IPS-18a (cell line): ENCODE data around the gene ARRDC1.

Source experiments
- H3K27ac ChIP-seq: one replicate; pipeline ENCODE4 v1.5.1; 2013; ENCODE audit warnings: low read length
- H3K27me3 ChIP-seq: one replicate; pipeline ENCODE4 v1.6.1; 2013; ENCODE audit warnings: mild to moderate bottlenecking, low read length; ENCODE audit not compliant: control insufficient read depth, insufficient read depth
- H3K36me3 ChIP-seq: one replicate; pipeline ENCODE4 v1.6.1; 2013; ENCODE audit warnings: low read depth, low read length; ENCODE audit not compliant: control insufficient read depth
- H3K4me1 ChIP-seq: one replicate; pipeline ENCODE4 v1.6.1; 2013; ENCODE audit warnings: low read depth, low read length; ENCODE audit not compliant: control insufficient read depth
- H3K4me3 ChIP-seq: one replicate; pipeline ENCODE4 v1.5.1; 2013; ENCODE audit warnings: low read length
- H3K9ac ChIP-seq: one replicate; pipeline ENCODE4 v1.6.1; 2013; ENCODE audit warnings: mild to moderate bottlenecking, low read length, moderate library complexity
- H3K9me3 ChIP-seq: one replicate; pipeline ENCODE4 v1.6.1; 2013; ENCODE audit warnings: low read depth, low read length; ENCODE audit not compliant: control insufficient read depth

ARRDC1 gene

DNA sequence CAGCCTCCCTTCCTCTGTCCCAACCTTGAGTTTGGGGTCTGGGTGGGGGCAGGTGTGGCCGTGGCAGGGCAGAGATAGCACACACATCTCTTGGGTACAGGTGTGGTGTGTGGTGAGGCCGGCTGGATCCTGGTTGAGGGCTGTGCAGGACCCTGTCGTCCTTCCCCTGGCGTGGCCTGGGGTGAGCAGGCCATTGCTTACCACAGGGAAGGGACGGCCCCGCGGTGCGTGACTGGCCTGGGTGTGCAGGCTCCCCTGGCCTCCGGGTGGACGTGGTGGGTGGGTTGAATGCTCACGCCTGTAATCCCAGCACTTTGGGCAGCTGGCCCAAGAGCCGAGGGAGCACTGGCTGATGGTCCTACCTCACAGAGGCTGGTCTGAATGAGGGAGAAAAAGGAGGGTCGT is 1.2 kb downstream of the ARRDC1 start:
- Histone ChIP-seq H3K27me3 (peaks cover 25% of the 10 kb centered on the region), H3K9ac (no peak overlapping the region), H3K4me1 (no peaks in the 10 kb centered on the region), H3K9me3 (no peaks in the 10 kb centered on the region), H3K4me3 (peak overlapping the region; percentile 59), H3K27ac (no peak overlapping the region), H3K36me3 (no peaks in the 10 kb centered on the region)

DNA sequence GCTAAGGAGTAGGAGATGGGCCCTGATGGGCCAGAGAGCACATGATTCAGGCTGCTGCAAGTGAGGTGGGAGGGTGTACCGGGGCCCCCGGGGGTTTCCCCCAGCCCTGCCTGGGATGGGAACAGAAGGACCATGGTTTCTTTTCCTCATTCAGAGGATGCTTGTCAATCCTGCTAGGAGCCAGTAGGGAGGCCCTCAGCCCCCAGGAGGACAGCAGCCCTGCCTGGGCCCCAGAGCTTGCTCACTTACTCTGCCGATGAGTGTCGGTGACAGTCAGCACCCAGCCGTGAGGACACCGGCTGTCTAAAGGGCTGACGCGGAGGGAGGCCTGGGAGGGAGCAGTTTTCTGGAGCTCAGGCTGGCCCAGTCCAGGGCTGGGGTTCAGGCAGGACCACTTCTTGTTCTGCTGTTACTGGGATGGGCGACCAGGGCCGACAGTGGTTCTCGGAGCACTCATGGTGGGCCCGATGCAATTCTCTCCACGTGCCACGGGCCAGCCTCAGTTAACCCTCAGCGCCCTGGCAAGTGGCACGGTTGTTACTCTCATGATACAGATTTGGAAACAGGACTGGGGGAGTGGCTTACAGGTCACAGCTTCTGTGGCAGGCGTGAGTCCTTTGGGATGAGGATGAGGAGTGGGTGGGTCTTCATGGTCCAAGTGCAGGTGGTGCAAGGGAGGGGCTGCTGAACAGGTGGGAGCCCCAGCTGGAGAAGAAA is 1.8 kb downstream of the ARRDC1 start:
- H3K27me3 ChIP-seq, result peaks cover 25% of the 10 kb centered on the region
- no peaks in the 10 kb centered on the region for H3K36me3 ChIP-seq
- no peak overlapping the region for H3K27ac ChIP-seq
- H3K4me3 ChIP-seq, result no peak overlapping the region
- no peak overlapping the region for H3K9ac ChIP-seq
- no peaks in the 10 kb centered on the region for H3K4me1 ChIP-seq
- H3K9me3 ChIP-seq, result no peaks in the 10 kb centered on the region

DNA sequence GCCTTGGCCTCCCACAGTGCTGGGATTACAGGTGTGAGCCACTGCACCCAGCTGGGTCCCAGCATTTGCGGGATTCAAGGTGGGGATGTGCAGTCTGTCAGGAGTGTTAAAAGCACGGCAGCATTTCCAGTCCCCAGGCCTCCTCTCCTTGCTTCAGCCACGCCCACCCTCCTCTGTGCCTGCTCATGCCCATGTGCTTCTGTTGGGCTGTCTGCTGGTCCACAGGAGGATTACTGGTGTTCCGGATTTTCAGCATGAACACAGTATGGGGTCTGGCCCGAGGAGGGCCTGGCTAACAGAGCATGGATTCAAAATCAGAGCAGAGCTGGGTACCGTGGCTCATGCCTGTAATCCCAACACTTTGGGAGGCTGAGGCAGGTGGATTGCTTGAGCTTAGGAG is 5.5 kb downstream of the ARRDC1 start:
- no peak overlapping the region for H3K4me3 ChIP-seq
- H3K9me3 ChIP-seq, result no peaks in the 10 kb centered on the region
- no peaks in the 10 kb centered on the region for H3K4me1 ChIP-seq
- H3K9ac ChIP-seq, result no peak overlapping the region
- H3K36me3 ChIP-seq, result peaks cover 12% of the 10 kb centered on the region
- peaks cover 10% of the 10 kb centered on the region for H3K27me3 ChIP-seq
- no peak overlapping the region for H3K27ac ChIP-seq

DNA sequence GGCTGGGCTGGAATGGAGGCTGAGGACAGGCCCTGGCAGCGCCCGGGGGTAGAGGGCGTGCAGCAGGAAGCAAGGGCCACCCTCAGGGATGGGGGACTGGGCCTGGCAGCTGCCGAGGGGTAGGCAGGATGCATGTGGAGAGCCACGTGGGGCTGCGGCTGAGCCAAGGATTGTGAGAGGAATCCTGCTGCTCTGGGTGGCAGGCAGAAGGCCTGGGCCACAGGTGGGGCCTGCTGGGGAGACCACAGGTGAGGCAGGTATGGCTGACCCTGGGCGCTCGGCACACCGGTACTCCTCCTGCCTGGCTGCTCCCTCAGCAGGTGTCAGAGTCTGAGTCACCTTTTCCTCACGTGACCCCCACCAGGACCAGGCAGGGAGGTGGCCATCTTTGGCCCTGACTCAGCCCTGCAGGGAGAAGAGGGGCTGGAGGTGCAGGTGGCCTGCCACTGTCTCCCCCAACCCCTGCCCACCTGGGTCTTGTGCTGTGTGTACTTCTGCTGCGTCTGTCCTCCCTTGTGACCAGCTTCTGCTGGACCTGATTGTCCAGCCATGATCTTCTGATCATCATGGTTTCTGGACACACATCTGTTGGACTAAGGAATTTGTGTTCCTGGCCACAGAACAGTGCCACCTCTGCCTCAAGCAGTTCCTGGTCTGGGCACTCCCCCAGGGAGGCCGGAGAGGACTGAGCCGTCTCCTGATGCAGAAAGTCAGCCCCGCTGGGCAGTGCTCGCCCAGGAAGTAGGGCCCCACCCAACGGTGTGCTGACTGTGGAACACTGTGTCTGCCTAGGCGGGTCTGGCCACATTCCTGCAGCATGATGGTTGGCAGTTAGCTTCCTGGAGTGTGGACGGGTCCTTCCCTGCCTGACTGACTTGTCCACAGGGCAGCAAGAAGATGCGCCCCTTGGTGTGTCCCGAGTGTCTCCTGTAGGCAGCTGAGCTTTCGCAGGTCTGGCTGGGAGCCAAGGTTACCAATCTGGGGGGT is 6.4 kb downstream of the ARRDC1 start:
- Histone ChIP-seq H3K27ac (no peak overlapping the region), H3K27me3 (peaks cover 4% of the 10 kb centered on the region), H3K9ac (no peak overlapping the region), H3K9me3 (no peaks in the 10 kb centered on the region), H3K4me3 (no peak overlapping the region), H3K4me1 (no peaks in the 10 kb centered on the region), H3K36me3 (peaks cover 18% of the 10 kb centered on the region)

DNA sequence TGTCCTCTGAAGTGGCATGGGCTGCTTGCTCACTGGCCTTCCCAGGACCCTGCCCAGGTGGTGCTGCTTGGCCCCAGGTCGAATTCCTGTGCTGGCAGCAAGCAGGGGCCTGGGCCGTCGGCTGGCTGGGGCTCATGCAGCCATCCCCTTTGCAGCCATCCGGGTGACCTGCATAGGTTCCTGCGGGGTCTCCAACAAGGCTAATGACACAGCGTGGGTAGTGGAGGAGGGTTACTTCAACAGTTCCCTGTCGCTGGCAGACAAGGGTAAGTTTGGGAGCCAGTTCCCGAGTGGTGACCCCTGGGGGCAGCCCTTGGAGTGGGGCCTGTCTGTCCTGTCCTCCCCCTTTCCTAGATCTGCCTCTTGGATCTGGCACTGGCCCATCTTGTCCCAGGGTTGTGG is 7.3 kb downstream of the ARRDC1 start:
- no peak overlapping the region for H3K27ac ChIP-seq
- peaks cover 19% of the 10 kb centered on the region for H3K36me3 ChIP-seq
- H3K27me3 ChIP-seq, result no peaks in the 10 kb centered on the region
- no peak overlapping the region for H3K9ac ChIP-seq
- peaks cover 5% of the 10 kb centered on the region for H3K4me1 ChIP-seq
- no peak overlapping the region for H3K4me3 ChIP-seq
- H3K9me3 ChIP-seq, result no peaks in the 10 kb centered on the region

DNA sequence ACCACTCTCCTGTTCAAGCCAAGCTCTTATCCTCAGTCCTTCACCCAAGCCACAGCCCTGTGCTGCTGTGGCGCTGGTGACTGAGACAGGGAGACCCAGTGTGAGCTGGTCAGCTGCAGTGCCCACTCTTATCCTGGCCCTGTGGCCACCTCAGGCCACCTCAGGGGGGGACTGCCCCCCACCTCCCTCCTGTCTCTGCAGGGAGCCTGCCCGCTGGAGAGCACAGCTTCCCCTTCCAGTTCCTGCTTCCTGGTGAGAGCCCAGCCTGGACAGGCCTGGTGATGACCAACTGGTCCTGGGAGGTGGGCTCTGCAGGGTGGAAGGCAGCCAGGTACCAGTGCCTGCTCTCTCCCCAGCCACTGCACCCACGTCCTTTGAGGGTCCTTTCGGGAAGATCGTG is 7.8 kb downstream of the ARRDC1 start:
- Histone ChIP-seq H3K4me3 (no peak overlapping the region), H3K4me1 (peaks cover 7% of the 10 kb centered on the region), H3K9me3 (no peaks in the 10 kb centered on the region), H3K27me3 (no peaks in the 10 kb centered on the region), H3K36me3 (peaks cover 19% of the 10 kb centered on the region), H3K27ac (no peak overlapping the region), H3K9ac (no peak overlapping the region)

DNA sequence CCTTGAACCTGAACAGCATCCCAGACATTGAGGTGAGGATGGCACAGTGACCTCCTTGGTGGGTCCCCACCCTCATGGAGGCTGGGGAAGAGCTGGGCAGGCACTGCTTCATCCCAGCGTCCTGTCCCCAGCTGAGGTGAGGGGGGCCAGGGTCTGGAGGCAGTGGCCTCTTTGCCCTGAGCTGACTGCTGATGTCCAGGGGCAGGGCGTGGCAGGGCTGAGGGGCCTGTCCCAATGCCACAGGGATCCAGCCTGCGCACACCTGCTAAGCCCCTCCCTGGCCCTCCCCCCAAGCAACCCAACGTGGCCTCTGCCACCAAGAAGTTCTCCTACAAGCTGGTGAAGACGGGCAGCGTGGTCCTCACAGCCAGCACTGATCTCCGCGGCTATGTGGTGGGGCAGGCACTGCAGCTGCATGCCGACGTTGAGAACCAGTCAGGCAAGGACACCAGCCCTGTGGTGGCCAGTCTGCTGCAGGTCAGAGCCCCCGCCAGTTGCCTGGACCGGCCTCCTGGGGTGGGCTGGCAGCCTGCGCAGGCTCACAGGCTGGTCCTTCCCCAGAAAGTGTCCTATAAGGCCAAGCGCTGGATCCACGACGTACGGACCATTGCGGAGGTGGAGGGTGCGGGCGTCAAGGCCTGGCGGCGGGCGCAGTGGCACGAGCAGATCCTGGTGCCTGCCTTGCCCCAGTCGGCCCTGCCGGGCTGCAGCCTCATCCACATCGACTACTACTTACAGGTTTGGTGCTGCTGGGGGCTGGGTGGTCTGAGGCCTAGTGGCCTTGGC is 8.4 kb downstream of the ARRDC1 start:
- Histone ChIP-seq H3K36me3 (peaks cover 19% of the 10 kb centered on the region), H3K9ac (no peak overlapping the region), H3K27ac (no peak overlapping the region), H3K4me1 (peaks cover 7% of the 10 kb centered on the region), H3K4me3 (no peak overlapping the region), H3K27me3 (no peaks in the 10 kb centered on the region), H3K9me3 (no peaks in the 10 kb centered on the region)

DNA sequence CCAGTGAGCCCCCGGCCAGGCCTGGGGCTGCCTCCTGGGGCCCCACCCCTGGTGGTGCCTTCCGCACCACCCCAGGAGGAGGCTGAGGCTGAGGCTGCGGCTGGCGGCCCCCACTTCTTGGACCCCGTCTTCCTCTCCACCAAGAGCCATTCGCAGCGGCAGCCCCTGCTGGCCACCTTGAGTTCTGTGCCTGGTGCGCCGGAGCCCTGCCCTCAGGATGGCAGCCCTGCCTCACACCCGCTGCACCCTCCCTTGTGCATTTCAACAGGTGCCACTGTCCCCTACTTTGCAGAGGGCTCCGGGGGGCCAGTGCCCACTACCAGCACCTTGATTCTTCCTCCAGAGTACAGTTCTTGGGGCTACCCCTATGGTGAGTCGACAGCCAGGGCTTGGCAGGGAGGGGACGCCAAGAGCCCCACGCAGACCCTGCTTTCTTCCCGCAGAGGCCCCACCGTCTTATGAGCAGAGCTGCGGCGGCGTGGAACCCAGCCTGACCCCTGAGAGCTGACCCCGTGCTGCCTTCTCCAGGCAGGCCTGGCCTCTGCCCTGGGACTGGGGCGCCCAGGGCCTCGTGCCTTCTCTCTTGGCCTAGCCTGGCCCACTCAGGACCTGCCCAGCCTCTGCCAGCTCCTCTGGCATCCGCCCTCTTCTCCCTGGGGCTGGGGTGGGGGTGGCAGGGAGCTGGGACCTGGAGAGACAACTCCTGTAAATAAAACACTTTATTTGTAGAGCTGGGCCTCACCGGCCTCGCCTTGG is 9.3 kb downstream of the ARRDC1 start:
- H3K9ac ChIP-seq, result no peak overlapping the region
- no peak overlapping the region for H3K27ac ChIP-seq
- H3K4me3 ChIP-seq, result no peak overlapping the region
- H3K9me3 ChIP-seq, result no peaks in the 10 kb centered on the region
- peaks cover 7% of the 10 kb centered on the region for H3K4me1 ChIP-seq
- no peaks in the 10 kb centered on the region for H3K27me3 ChIP-seq
- peaks cover 19% of the 10 kb centered on the region for H3K36me3 ChIP-seq

DNA sequence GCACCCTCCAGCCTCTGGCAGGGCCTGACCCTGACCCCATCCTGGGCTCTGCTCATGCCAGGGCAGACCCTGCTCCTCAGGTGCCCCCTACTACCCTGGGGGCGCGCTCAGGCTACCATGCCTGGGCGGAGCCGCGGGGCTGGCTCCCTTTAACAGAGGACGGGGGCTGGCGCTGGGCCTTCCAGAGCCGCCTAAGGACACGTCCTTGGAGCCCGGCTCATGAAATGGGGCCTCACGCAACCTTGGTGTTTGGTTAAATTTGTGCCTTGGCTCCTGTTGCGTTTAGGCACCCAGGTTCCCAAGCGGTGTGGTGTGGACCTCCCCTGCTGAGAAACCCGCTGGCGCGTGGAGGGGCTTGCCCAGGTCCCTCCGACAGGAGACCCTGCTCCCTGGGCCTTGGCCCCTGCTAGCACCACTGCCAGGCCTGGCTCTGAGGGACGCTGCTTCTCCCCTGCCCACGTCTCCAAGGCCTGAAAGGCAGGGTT is 9.9 kb downstream of the ARRDC1 start:
- H3K9ac ChIP-seq, result no peak overlapping the region
- H3K36me3 ChIP-seq, result peaks cover 19% of the 10 kb centered on the region
- no peak overlapping the region for H3K27ac ChIP-seq
- peaks cover 7% of the 10 kb centered on the region for H3K4me1 ChIP-seq
- no peak overlapping the region for H3K4me3 ChIP-seq
- H3K27me3 ChIP-seq, result no peaks in the 10 kb centered on the region
- no peaks in the 10 kb centered on the region for H3K9me3 ChIP-seq

DNA sequence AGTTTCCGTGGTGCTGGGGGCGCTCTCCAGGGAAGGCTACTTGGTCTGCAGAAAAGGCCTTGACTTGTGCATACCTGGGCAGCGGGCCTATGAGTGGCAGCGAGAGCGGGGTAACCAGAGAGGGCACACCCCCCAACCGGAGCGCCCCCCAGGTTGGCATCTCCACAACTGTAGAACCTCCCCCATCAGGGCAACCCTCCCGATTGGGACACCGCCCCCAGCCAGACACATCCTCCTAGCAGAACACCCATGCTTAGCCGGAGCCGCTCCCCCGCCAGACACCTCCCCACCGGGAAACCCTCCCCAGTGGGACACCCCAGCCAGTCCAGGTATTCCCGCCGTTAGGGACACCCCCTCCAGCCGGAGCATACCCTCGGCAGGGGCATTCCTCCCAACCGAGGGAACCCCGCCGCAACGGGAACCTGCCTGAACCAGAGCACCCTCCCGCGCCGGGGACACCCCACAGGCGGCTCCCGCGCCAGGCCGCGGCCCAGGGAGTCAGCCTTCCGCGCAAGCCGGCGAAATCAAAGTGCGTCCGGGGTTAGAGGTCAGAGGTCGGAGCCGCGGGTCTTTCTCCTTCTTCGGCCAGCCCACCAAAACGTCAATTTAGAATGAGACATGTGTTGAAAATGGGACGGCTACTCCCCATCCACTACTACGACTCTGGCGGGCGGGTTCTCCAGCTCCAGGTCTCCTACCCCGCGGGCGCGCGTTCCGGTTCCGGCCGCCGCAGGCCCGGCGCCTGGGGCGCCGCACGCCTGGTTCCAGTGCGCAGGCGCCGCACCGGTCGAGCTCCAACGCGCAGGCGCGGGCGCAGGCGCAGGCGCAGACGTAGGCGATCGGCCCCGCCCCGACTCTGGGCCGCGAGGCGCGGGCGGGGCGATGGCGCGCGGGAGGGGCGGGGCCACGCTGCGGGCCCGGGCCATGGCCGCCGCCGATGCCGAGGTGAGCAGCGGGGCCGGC is 12.9 kb downstream of the ARRDC1 start, which contains the start of gene EHMT1:
Gene EHMT1, plus strand, starts transcription at position 901 of the 963 bp plus-strand sequence. Its CDS starts 24 bp downstream, at position 925.
- H3K36me3 ChIP-seq, result peaks cover 19% of the 10 kb centered on the region
- H3K4me1 ChIP-seq, result peaks cover 11% of the 10 kb centered on the region
- peak within 1 kb of the TSS; percentile 76 for H3K27ac ChIP-seq
- H3K4me3 ChIP-seq, result peak within 1 kb of the TSS; percentile 97
- peak within 1 kb of the TSS; percentile 92 for H3K9ac ChIP-seq
- no peaks in the 10 kb centered on the region for H3K27me3 ChIP-seq
- H3K9me3 ChIP-seq, result no peaks in the 10 kb centered on the region
